Smooth muscle cell (in vitro differentiated cells): ENCODE data around the gene GTF3C5. TPM values are rescaled to one million over a fixed set of nuclear protein-coding genes. Genes with fewer than 3 reads are reported as not detected.

ENCODE experiments used
- DNase-seq: peaks from one replicate; lab custom pipeline; 2025; ENCODE audit not compliant: unreplicated experiment; lab: John Stamatoyannopoulos, UW
- H2AFZ ChIP-seq: fragments of 200-600 bp; sonication (generic); 2 replicates; pipeline ENCODE4 v1.6.0; 2016; ENCODE audit warnings: antibody characterized with exemption, low read depth, mild to moderate bottlenecking
- H3F3A ChIP-seq: fragments of 200-600 bp; sonication (generic); 2 replicates; pipeline ENCODE4 v1.6.0; 2017; ENCODE audit warnings: antibody characterized with exemption, low read depth
- H3K27ac ChIP-seq: fragments of 200-600 bp; sonication (generic); 2 replicates; pipeline ENCODE4 v1.5.1; 2016; ENCODE audit warnings: low read depth, mild to moderate bottlenecking
- H3K27me3 ChIP-seq: fragments of 200-600 bp; sonication (generic); 2 replicates; pipeline ENCODE4 v1.6.1; 2016; ENCODE audit warnings: low read depth, mild to moderate bottlenecking
- H3K36me3 ChIP-seq: fragments of 200-600 bp; sonication (generic); 2 replicates; pipeline ENCODE4 v1.5.1; 2016; ENCODE audit warnings: low read depth
- H3K4me1 ChIP-seq: fragments of 200-600 bp; sonication (generic); 2 replicates; pipeline ENCODE4 v1.5.1; 2016; ENCODE audit warnings: low read depth
- H3K4me2 ChIP-seq: fragments of 200-600 bp; sonication (generic); 2 replicates; pipeline ENCODE4 v1.6.0; 2016; ENCODE audit warnings: mild to moderate bottlenecking
- H3K4me3 ChIP-seq: fragments of 200-600 bp; sonication (generic); 2 replicates; pipeline ENCODE4 v1.5.1; 2016; ENCODE audit warnings: mild to moderate bottlenecking
- H3K79me2 ChIP-seq: fragments of 200-600 bp; sonication (generic); 2 replicates; pipeline ENCODE4 v1.6.0; 2016; ENCODE audit warnings: low read depth, mild to moderate bottlenecking
- H3K9ac ChIP-seq: fragments of 200-600 bp; sonication (generic); 2 replicates; pipeline ENCODE4 v1.6.0; 2016; ENCODE audit warnings: low read depth
- H3K9me3 ChIP-seq: fragments of 200-600 bp; sonication (generic); replicated peaks from 2 replicates; pipeline ENCODE4 v1.5.1; 2016; ENCODE audit warnings: low read depth
- H4K20me1 ChIP-seq: fragments of 200-600 bp; sonication (generic); 2 replicates; pipeline ENCODE4 v1.6.0; 2016; ENCODE audit warnings: low read depth
- CTCF ChIP-seq: fragments of 200-600 bp; sonication (generic); IDR thresholded peaks from 2 replicates; pipeline ENCODE4 v1.5.1; 2017; ENCODE audit warnings: borderline replicate concordance, mild to moderate bottlenecking, antibody characterized with exemption; ENCODE audit not compliant: insufficient read depth, poor library complexity, severe bottlenecking
- WGBS: methylation state at CpG from one replicate; pipeline ENCODE4 v1.1.7; 2016; ENCODE audit warnings: low lambda C conversion rate; 5-methylcytosine and 5-hydroxymethylcytosine counted together
- polyA plus RNA-seq: library from polyadenylated mRNA; unstranded; fragments of >200 nt; fragmentation: Nextera tagmentation; extraction: Ambion mirVana; gene quantifications from 2 replicates; pipeline ENCODE4 v1.2.1, GENCODE V29; 2016
- total RNA-seq: library from RNA; depleted of rRNA; stranded (reverse); fragments of >200 nt; gene quantifications from 2 replicates; pipeline ENCODE4 v1.2.3, GENCODE V29; 2014

The GTF3C5 gene
- total and polyA plus RNA-seq, 2 experiments from 2014 or later: 44.2 to 59.0 TPM

DNA sequence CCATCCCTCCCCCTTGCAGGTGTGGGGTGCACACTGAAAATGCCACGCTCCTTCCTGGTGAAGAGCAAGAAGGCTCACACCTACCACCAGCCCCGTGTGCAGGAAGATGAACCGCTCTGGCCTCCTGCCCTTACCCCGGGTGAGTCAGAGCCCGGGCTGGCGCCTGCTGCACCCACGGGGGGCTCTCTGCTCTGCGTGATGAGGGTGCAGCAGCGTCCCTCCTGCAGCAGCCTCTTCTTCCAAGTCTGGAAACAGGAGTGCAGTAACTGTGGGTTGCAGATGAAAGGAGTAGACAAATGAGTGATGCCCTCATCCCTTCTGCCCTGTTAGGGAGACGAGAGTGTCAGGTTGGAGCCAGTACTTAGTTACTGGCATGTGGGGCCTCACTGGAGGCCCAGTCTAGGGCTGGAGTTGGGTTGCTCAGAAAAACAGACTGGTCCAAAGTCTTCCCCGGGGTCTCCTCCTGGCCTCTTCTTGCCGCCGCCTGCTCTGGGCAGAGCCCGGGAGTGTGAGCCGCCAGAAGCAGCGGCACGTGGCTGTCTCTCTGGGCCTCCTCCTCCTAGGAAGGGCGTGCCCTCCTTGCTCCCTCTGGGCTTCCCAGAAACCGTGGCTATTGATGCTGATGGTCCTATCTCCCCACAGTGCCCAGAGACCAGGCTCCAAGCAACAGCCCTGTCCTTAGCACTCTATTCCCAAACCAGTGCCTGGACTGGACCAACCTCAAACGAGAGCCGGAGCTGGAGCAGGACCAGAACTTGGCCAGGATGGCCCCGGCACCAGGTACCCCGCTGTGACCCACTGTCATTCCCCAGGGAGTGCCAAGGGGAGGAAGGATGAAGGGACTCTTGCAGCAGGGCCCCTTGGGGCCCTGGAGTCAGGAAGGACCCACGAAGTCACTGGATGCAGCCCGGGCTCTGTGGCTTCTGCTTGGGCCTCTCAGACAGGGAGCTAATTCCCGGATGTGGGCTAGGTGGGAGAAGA, 43.9 kb upstream of the GTF3C5 start:
- H3K27me3 ChIP-seq: no peaks in the 10 kb centered on the region
- TF ChIP-seq CTCF: no peak
- no peaks in the 10 kb centered on the region for H3K36me3 ChIP-seq
- no peak overlapping the region for H3K27ac ChIP-seq
- no peak for DNase-seq
- H3K9me3 ChIP-seq: no peaks in the 10 kb centered on the region
- no peak overlapping the region for H3K9ac ChIP-seq
- WGBS: 81% methylated on average over 26 of the region's 26 CpGs
- no peaks in the 10 kb centered on the region for H3K79me2 ChIP-seq
- no peak overlapping the region for H3K4me2 ChIP-seq
- no peak overlapping the region for H3K4me3 ChIP-seq
- H2AFZ ChIP-seq: no peak overlapping the region
- H4K20me1 ChIP-seq: no peaks in the 10 kb centered on the region
- no peaks in the 10 kb centered on the region for H3F3A ChIP-seq
- no peaks in the 10 kb centered on the region for H3K4me1 ChIP-seq

GRCh38 chr9:132988244-132989013, 42.4 kb upstream of the GTF3C5 start:
- Histone ChIP-seq H3K4me3 (no peak overlapping the region), H3K36me3 (no peaks in the 10 kb centered on the region), H3K4me1 (no peaks in the 10 kb centered on the region), H3F3A (no peaks in the 10 kb centered on the region), H3K4me2 (no peak overlapping the region), H2AFZ (no peak overlapping the region), H3K27ac (no peak overlapping the region), H4K20me1 (no peaks in the 10 kb centered on the region), H3K9me3 (no peaks in the 10 kb centered on the region), H3K79me2 (no peaks in the 10 kb centered on the region), H3K9ac (no peak overlapping the region), H3K27me3 (no peaks in the 10 kb centered on the region)
- 90% methylated on average over 14 of the region's 14 CpGs for WGBS
- DNase-seq: no peak
- TF ChIP-seq CTCF: no peak

- 94% methylated on average over 13 of the region's 13 CpGs for WGBS
- Histone ChIP-seq H3K27ac (no peak overlapping the region), H3K9me3 (no peaks in the 10 kb centered on the region), H3K4me1 (no peaks in the 10 kb centered on the region), H3K9ac (no peak overlapping the region), H3K4me3 (no peak overlapping the region), H3K27me3 (no peaks in the 10 kb centered on the region), H2AFZ (no peak overlapping the region), H3F3A (no peaks in the 10 kb centered on the region), H3K4me2 (no peak overlapping the region), H3K79me2 (no peaks in the 10 kb centered on the region), H4K20me1 (no peaks in the 10 kb centered on the region), H3K36me3 (no peaks in the 10 kb centered on the region)
- TF ChIP-seq CTCF: no peak
- DNase-seq: no peak
Observed at GRCh38 chr9:132989014-132989310, 41.8 kb upstream of the GTF3C5 start.
